Stimulated activated CD8-positive, alpha-beta memory T cell treated with anti-CD3 and anti-CD28 coated beads, Interleukin-7, amount 100 ng/mL, for 1 hour (primary cell): ENCODE measurements around the gene KSR2.

Experiments used
- DNase-seq, 2 donors: peaks; one replicate each; pipeline ENCODE4 v3.0.0-alpha.2; 2020; ENCODE audit warnings: low read depth in 2 of 2

KSR2 gene

GRCh38 chr12:117404203-117404853 is 564.5 kb downstream of the KSR2 start:
- no peak for DNase-seq

- DNase-seq, result no peak
These were observed 565.1 kb downstream of the KSR2 start for GRCh38 chr12:117403586-117404139.
